ENCODE results near the gene OR7C1.

DNA sequence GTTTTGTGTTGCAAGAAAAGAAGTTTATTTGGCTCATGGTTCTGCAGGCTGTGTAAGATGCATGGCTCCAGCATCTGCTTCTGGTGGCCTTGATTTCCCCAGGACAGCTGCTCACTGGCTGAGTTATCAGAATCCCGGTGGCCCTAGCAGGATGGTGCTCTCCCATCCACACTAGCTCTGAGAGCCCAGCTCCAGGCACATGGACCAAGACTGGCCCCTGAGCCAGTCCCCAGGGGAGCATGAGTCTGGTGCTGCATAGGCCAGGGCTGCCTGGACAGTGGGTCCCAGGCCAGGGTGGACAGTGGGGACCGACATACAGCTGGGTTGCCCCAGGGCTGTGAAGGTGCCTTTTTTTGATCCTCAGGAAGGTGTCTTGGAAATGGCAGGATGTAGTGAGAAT, 67.0 kb downstream of the OR7C1 start:
- TF ChIP-seq POLR2A (IDR thresholded peaks at IDR 0.05): no peak
- TF ChIP-seq, protein P1, sequence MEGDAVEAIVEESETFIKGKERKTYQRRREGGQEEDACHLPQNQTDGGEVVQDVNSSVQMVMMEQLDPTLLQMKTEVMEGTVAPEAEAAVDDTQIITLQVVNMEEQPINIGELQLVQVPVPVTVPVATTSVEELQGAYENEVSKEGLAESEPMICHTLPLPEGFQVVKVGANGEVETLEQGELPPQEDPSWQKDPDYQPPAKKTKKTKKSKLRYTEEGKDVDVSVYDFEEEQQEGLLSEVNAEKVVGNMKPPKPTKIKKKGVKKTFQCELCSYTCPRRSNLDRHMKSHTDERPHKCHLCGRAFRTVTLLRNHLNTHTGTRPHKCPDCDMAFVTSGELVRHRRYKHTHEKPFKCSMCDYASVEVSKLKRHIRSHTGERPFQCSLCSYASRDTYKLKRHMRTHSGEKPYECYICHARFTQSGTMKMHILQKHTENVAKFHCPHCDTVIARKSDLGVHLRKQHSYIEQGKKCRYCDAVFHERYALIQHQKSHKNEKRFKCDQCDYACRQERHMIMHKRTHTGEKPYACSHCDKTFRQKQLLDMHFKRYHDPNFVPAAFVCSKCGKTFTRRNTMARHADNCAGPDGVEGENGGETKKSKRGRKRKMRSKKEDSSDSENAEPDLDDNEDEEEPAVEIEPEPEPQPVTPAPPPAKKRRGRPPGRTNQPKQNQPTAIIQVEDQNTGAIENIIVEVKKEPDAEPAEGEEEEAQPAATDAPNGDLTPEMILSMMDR (IDR thresholded peaks at IDR 0.05): no peak
